ENCODE measurements around the gene CTNNBIP1.

The CTNNBIP1 gene

GRCh38 chr1:9853249-9853595 is 56.8 kb downstream of the CTNNBIP1 start:
- no peak for DNase-seq (ENCODE audit: low read depth in 2 of 2)

- DNase-seq (ENCODE audit: low read depth in 2 of 2) = no peak
These were observed 57.4 kb downstream of the CTNNBIP1 start for GRCh38 chr1:9852410-9853248.

DNA sequence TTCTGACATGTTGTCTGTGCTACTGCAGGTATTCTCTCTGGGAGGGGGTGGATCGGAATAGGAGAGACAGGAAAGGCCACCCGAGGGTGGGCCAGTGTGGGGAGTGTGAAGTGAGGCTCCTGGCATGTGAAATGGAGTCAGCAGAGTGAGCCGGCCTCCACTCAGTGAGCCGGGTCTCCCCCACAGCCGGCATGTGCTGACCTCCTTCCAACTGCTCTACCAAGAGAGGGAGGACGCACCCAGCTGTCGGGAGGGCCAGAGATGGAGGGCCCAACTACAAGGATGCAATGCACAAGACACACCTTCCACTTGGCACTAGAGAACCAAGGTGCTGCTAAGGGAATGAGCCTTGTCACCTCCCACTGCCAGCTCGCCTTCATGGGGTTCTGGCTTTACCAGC is 58.1 kb downstream of the CTNNBIP1 start:
- DNase-seq (ENCODE audit: low read depth in 2 of 2) = no peak

GRCh38 chr1:9850442-9851162 is 59.5 kb downstream of the CTNNBIP1 start:
- no peak for DNase-seq (ENCODE audit: low read depth in 2 of 2)

GRCh38 chr1:9849691-9850441 is 60.2 kb downstream of the CTNNBIP1 start:
- DNase-seq (ENCODE audit: low read depth in 2 of 2) = no peak

GRCh38 chr1:9848022-9848421 is 62.0 kb downstream of the CTNNBIP1 start:
- no peak for DNase-seq (ENCODE audit: low read depth in 2 of 2)

- DNase-seq (ENCODE audit: low read depth in 2 of 2) = no peak
These were observed 62.8 kb downstream of the CTNNBIP1 start for GRCh38 chr1:9847269-9847668.

DNA sequence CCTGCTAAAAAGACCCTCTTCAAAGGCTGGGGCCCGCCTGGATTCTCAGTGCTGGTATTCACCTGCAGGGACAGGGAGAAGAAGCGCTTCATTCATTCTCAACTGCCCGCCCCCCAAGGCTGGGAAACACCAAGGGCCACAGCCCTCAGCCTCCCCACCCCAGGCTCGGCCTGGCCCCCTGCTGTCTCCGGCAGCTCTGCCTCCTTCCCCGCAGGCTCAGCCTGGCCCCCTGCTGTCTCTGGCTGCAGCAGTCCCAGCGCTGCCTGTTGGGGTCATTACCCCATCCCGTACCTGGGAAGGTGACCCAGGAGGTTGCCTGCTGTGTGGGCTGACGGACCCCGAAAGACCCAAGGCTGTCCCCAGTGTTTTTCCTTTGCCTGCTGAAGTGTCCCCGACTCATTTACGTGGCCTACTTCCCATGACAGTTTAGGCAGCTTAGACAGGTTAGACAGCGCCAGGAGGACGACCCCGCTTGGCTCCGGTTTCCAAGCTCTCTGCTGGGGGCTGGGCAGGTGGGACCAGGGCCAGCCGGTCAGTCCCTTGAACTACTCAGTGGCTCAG is 63.4 kb downstream of the CTNNBIP1 start:
- no peak for DNase-seq (ENCODE audit: low read depth in 2 of 2)

- no peak for DNase-seq (ENCODE audit: low read depth in 2 of 2)
These were observed 64.2 kb downstream of the CTNNBIP1 start for GRCh38 chr1:9845914-9846313.

DNA sequence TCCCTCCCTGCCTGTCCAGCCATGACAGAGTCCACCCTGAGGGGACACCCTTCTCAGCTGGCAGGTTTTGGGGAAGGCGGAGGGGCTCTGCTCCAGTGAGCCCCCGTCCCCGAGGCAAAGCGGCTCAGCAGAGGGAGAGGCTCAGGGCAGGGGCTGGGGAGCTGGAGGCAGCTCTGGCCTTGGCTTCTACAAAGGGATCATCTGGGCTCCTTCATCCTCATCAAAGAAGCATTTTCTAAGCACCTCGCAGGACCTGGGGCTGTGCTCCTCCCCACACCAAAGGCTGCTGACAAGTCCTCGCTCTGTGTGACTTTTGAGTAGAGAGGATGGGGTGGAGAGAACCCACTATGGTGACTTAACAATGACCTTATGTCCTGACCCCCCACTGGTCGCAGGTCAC is 65.3 kb downstream of the CTNNBIP1 start:
- no peak for DNase-seq (ENCODE audit: low read depth in 2 of 2)

- no peak for DNase-seq (ENCODE audit: low read depth in 2 of 2)
These were observed 66.0 kb downstream of the CTNNBIP1 start for GRCh38 chr1:9844106-9844505.

GRCh38 chr1:9843576-9843945 is 66.5 kb downstream of the CTNNBIP1 start:
- DNase-seq (ENCODE audit: low read depth in 2 of 2) = no peak

GRCh38 chr1:9842781-9843575 is 67.1 kb downstream of the CTNNBIP1 start:
- no peak for DNase-seq (ENCODE audit: low read depth in 2 of 2)

GRCh38 chr1:9842073-9842711 is 67.9 kb downstream of the CTNNBIP1 start:
- no peak for DNase-seq (ENCODE audit: low read depth in 2 of 2)

GRCh38 chr1:9841460-9841859 is 68.6 kb downstream of the CTNNBIP1 start:
- DNase-seq (ENCODE audit: low read depth in 2 of 2) = no peak

DNA sequence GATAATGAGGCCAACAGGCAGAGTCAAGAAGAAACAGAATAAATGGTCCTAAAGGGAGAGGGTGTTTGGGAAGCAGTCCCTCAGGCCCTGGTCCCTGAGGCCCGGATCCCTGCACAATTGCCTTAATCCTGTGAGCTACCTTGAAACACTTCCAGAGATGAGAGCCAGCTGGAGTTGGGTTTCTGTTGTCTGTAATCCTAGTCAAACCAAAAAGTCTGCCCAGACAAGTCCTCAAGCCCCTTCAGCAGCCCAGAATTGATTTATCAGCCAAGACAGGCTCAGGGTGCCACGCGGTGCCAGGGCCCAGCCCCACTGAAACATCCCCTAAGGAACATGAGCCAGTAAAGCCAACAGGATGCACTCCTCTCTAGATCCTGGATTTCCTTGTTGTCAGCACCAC is 69.9 kb downstream of the CTNNBIP1 start:
- DNase-seq (ENCODE audit: low read depth in 2 of 2) = no peak

DNA sequence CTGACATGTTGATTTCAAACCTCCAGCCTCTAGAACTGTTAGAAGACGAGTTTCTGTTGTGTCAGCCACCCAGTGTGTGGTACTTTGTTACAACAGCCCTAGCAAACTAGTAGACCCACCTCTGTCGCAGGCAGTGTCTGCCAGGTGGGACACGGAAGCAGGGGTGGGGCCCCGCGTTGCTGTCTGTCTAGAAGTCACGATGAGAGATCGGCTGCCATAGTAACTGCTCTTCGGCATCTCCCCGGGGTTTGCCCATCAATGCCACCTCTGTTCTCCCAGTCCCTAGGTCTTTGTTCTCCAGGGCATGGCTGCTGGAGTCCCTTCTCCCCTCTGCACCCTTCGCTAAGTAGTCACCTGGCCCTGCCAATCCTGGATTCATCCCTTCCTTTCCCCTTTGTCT is 71.1 kb downstream of the CTNNBIP1 start:
- no peak for DNase-seq (ENCODE audit: low read depth in 2 of 2)

GRCh38 chr1:9836632-9836960 is 73.5 kb downstream of the CTNNBIP1 start:
- DNase-seq (ENCODE audit: low read depth in 2 of 2) = no peak

- no peak for DNase-seq (ENCODE audit: low read depth in 2 of 2)
These were observed 74.1 kb downstream of the CTNNBIP1 start for GRCh38 chr1:9835758-9836631.

GRCh38 chr1:9835404-9835757 is 74.7 kb downstream of the CTNNBIP1 start:
- DNase-seq (ENCODE audit: low read depth in 2 of 2) = no peak

Data from stimulated activated CD8-positive, alpha-beta memory T cell treated with anti-CD3 and anti-CD28 coated beads, Interleukin-2, amount 100 ng/mL, for 1 hour (primary cell).